ENCODE results near the gene SOAT2. TPM values are rescaled to one million over a fixed set of nuclear protein-coding genes. Genes with fewer than 3 reads are reported as not detected.

Gene SOAT2
- total RNA-seq, 1 donor from 2014 or later, result not detected

GRCh38 chr12:53062977-53063707 is 40.1 kb upstream of the SOAT2 start:
- no peak overlapping the region for H2AFZ ChIP-seq (replicated peaks)
- Mint-ChIP-seq H3K4me3 (no peak overlapping the region), H3K36me3 (no peaks in the 10 kb centered on the region), H3K27me3 (ENCODE audit: insufficient read depth, low read depth) (peaks cover 8% of the 10 kb centered on the region), H3K4me1 (no peaks in the 10 kb centered on the region), H3K27ac (no peak overlapping the region), H3K9me3 (no peaks in the 10 kb centered on the region)
- H3K9ac ChIP-seq, result no peak overlapping the region
- H3K27me3 ChIP-seq, result no peaks in the 10 kb centered on the region
- no peak overlapping the region for H3K4me2 ChIP-seq
- H3K9me3 ChIP-seq (ENCODE audit: low read depth), result no peaks in the 10 kb centered on the region
- H3K36me3 ChIP-seq, result no peaks in the 10 kb centered on the region
- H3K79me2 ChIP-seq (ENCODE audit: low read depth), result no peaks in the 10 kb centered on the region
- H3K4me3 ChIP-seq, result no peak overlapping the region
- H4K20me1 ChIP-seq (ENCODE audit: low read depth), result no peaks in the 10 kb centered on the region
- no peaks in the 10 kb centered on the region for H3F3A ChIP-seq (ENCODE audit: low read depth)
- no peaks in the 10 kb centered on the region for H3K4me1 ChIP-seq
- H3K27ac ChIP-seq, result no peak overlapping the region
- TF ChIP-seq EZH2 (IDR thresholded peaks at IDR 0.05), result no peak
- no peak for TF ChIP-seq EZH2phosphoT487 (IDR thresholded peaks at IDR 0.05)
- TF ChIP-seq CTCF (IDR thresholded peaks at IDR 0.05), result no peak
- no peak for DNase-seq (ENCODE audit: low spot score)

GRCh38 chr12:53063708-53064612 is 39.3 kb upstream of the SOAT2 start:
- H3K9ac ChIP-seq, result no peak overlapping the region
- no peaks in the 10 kb centered on the region for H3K27me3 ChIP-seq
- no peaks in the 10 kb centered on the region for H3K36me3 ChIP-seq
- Mint-ChIP-seq H3K4me3 (no peak overlapping the region), H3K4me1 (peaks cover 3% of the 10 kb centered on the region), H3K27ac (no peak overlapping the region), H3K27me3 (ENCODE audit: insufficient read depth, low read depth) (peaks cover 8% of the 10 kb centered on the region), H3K36me3 (no peaks in the 10 kb centered on the region), H3K9me3 (no peaks in the 10 kb centered on the region)
- H3K4me3 ChIP-seq, result no peak overlapping the region
- no peak for TF ChIP-seq CTCF (IDR thresholded peaks at IDR 0.05)
- no peaks in the 10 kb centered on the region for H3K9me3 ChIP-seq (ENCODE audit: low read depth)
- no peak overlapping the region for H3K4me2 ChIP-seq
- DNase-seq (ENCODE audit: low spot score), result no peak
- H3F3A ChIP-seq (ENCODE audit: low read depth), result no peaks in the 10 kb centered on the region
- H4K20me1 ChIP-seq (ENCODE audit: low read depth), result no peaks in the 10 kb centered on the region
- H2AFZ ChIP-seq (replicated peaks), result no peak overlapping the region
- H3K4me1 ChIP-seq, result no peaks in the 10 kb centered on the region
- no peaks in the 10 kb centered on the region for H3K79me2 ChIP-seq (ENCODE audit: low read depth)
- H3K27ac ChIP-seq, result no peak overlapping the region

- no peaks in the 10 kb centered on the region for H3K4me1 ChIP-seq
- H3K4me2 ChIP-seq, result no peak overlapping the region
- H4K20me1 ChIP-seq (ENCODE audit: low read depth), result no peaks in the 10 kb centered on the region
- DNase-seq (ENCODE audit: low spot score), result no peak
- H3K4me3 ChIP-seq, result no peak overlapping the region
- Mint-ChIP-seq H3K27me3 (ENCODE audit: insufficient read depth, low read depth) (peaks cover 8% of the 10 kb centered on the region), H3K4me1 (peaks cover 6% of the 10 kb centered on the region), H3K27ac (no peak overlapping the region), H3K36me3 (no peaks in the 10 kb centered on the region), H3K4me3 (no peak overlapping the region), H3K9me3 (no peaks in the 10 kb centered on the region)
- H3K27me3 ChIP-seq, result no peaks in the 10 kb centered on the region
- no peak overlapping the region for H3K9ac ChIP-seq
- no peaks in the 10 kb centered on the region for H3K36me3 ChIP-seq
- no peaks in the 10 kb centered on the region for H3K9me3 ChIP-seq (ENCODE audit: low read depth)
- TF ChIP-seq EZH2 (IDR thresholded peaks at IDR 0.05) (no peak), CTCF (IDR thresholded peaks at IDR 0.05) (no peak), EZH2phosphoT487 (IDR thresholded peaks at IDR 0.05) (no peak)
- H3K79me2 ChIP-seq (ENCODE audit: low read depth), result no peaks in the 10 kb centered on the region
- H3F3A ChIP-seq (ENCODE audit: low read depth), result no peaks in the 10 kb centered on the region
- H3K27ac ChIP-seq, result no peak overlapping the region
- no peak overlapping the region for H2AFZ ChIP-seq (replicated peaks)
These were observed 38.5 kb upstream of the SOAT2 start for GRCh38 chr12:53064613-53065436.
